Measurements from ENCODE around the gene PPIL1. TPM values are rescaled to one million over a fixed set of nuclear protein-coding genes. Genes with fewer than 3 reads are reported as not detected.

Gene PPIL1
- total and polyA plus RNA-seq, 8 donors: 0.87 to 33.7 (median 17.1) TPM; not detected in 1

- no peak overlapping the region for H3K4me3 ChIP-seq
- DNase-seq: no peak
- no peaks in the 10 kb centered on the region for H3K36me3 ChIP-seq
- H3K9me3 ChIP-seq: no peaks in the 10 kb centered on the region
- intact Hi-C loops (cut with DNase I; ENCODE audit: low total_unique reads): no loop called here
- peaks cover 23 to 33% (median 27%) of the 10 kb centered on the region in 4 donors for H3K4me1 ChIP-seq
- TF ChIP-seq POLR2A (IDR thresholded peaks at IDR 0.05): no peak
- TF ChIP-seq CTCF (IDR thresholded peaks at IDR 0.05): no peak
- H3K27me3 ChIP-seq: peaks cover 0 to 36% (median 23%) of the 10 kb centered on the region in 3 donors
- no peak overlapping the region for H3K27ac ChIP-seq
- 75 to 85% (median 81%) methylated on average over 3 of the region's 3 CpGs for WGBS, 5 donors
Measured at GRCh38 chr6:36836111-36837021, 38.2 kb downstream of the PPIL1 start.

GRCh38 chr6:36834576-36835341 is 39.8 kb downstream of the PPIL1 start:
- intact Hi-C loops (cut with DNase I; ENCODE audit: low total_unique reads): no loop called here
- H3K27me3 ChIP-seq: peaks cover 0 to 23% (median 11%) of the 10 kb centered on the region in 3 donors
- H3K4me3 ChIP-seq: no peak overlapping the region
- no peak overlapping the region for H3K27ac ChIP-seq
- peaks cover 17 to 27% (median 23%) of the 10 kb centered on the region in 4 donors for H3K4me1 ChIP-seq
- H3K9me3 ChIP-seq: no peaks in the 10 kb centered on the region
- no peak for DNase-seq
- TF ChIP-seq POLR2AphosphoS5 (IDR thresholded peaks at IDR 0.05): no peak
- no peak for TF ChIP-seq CTCF (IDR thresholded peaks at IDR 0.05)
- no peak for TF ChIP-seq POLR2A (IDR thresholded peaks at IDR 0.05)
- no peak for TF ChIP-seq EP300 (IDR thresholded peaks at IDR 0.05)
- H3K36me3 ChIP-seq: no peaks in the 10 kb centered on the region
- WGBS, 5 donors: 52 to 60% (median 58%) methylated on average over 17 of the region's 17 CpGs

- no peak for DNase-seq
- Histone ChIP-seq H3K36me3 (no peaks in the 10 kb centered on the region), H3K27me3 (peaks cover 0 to 8% (median 0%) of the 10 kb centered on the region in 3 donors), H3K9me3 (no peaks in the 10 kb centered on the region), H3K4me1 (peaks cover 9 to 22% (median 15%) of the 10 kb centered on the region in 4 donors), H3K4me3 (no peak overlapping the region), H3K27ac (no peak overlapping the region)
- TF ChIP-seq POLR2A (IDR thresholded peaks at IDR 0.05) (no peak), EP300 (IDR thresholded peaks at IDR 0.05) (no peak), CTCF (IDR thresholded peaks at IDR 0.05) (no peak), POLR2AphosphoS5 (IDR thresholded peaks at IDR 0.05) (no peak)
- 86 to 94% (median 92%) methylated on average over 7 of the region's 7 CpGs for WGBS, 5 donors
- intact Hi-C loops (cut with DNase I; ENCODE audit: low total_unique reads): no loop called here
Measured at GRCh38 chr6:36833182-36833789, 41.3 kb downstream of the PPIL1 start.

GRCh38 chr6:36832313-36832712 is 42.3 kb downstream of the PPIL1 start:
- Histone ChIP-seq H3K27me3 (no peaks in the 10 kb centered on the region), H3K27ac (no peak overlapping the region), H3K9me3 (no peaks in the 10 kb centered on the region), H3K4me3 (no peak overlapping the region), H3K36me3 (no peaks in the 10 kb centered on the region), H3K4me1 (peaks cover 9 to 25% (median 15%) of the 10 kb centered on the region in 4 donors)
- TF ChIP-seq POLR2A (IDR thresholded peaks at IDR 0.05): no peak
- TF ChIP-seq CTCF (IDR thresholded peaks at IDR 0.05): no peak
- no peak for TF ChIP-seq EP300 (IDR thresholded peaks at IDR 0.05)
- TF ChIP-seq POLR2AphosphoS5 (IDR thresholded peaks at IDR 0.05): no peak
- intact Hi-C loops (cut with DNase I; ENCODE audit: low total_unique reads): no loop called here
- no peak for DNase-seq
- WGBS, 5 donors: 90 to 100% (median 93%) methylated on average over 5 of the region's 5 CpGs

All from stomach (tissue), 9 donors.